GM19328 (cell line): ENCODE data around the gene SLC9B1.
"Not testable (repeated sequence)": the region's sequence is repeated elsewhere in the genome, so short reads cannot be mapped to it uniquely, and the experiment has no call there.

ENCODE experiments used
- ATAC-seq: cut with Tn5 transposase; IDR thresholded peaks from one replicate; pipeline ENCODE4 v1.9.1; 2021; ENCODE audit warnings: mild to moderate bottlenecking, moderate library complexity; ENCODE audit not compliant: unreplicated experiment

The SLC9B1 gene

GRCh38 chr4:103011378-103012025 lies 8.0 kb downstream of the SLC9B1 start:
- no peak for ATAC-seq

- no peak for ATAC-seq
These were observed 8.7 kb downstream of the SLC9B1 start for GRCh38 chr4:103010804-103011203.

- ATAC-seq = no peak
These were observed 10.4 kb downstream of the SLC9B1 start for GRCh38 chr4:103008875-103009729.

GRCh38 chr4:103002551-103002950 lies 17.0 kb downstream of the SLC9B1 start:
- ATAC-seq = no peak

- ATAC-seq = no peak
These were observed 24.7 kb downstream of the SLC9B1 start for GRCh38 chr4:102994803-102995202.

GRCh38 chr4:102993985-102994384 lies 25.5 kb downstream of the SLC9B1 start:
- ATAC-seq = not testable (repeated sequence)

- no peak for ATAC-seq
These were observed 31.0 kb downstream of the SLC9B1 start for GRCh38 chr4:102988429-102989020.

- ATAC-seq = no peak
These were observed 38.5 kb downstream of the SLC9B1 start for GRCh38 chr4:102981005-102981404.

- not testable (repeated sequence) for ATAC-seq
These were observed 57.7 kb downstream of the SLC9B1 start for GRCh38 chr4:102961813-102962212.

- no peak for ATAC-seq
These were observed 60.0 kb downstream of the SLC9B1 start for GRCh38 chr4:102959496-102959895.

- ATAC-seq = no peak
These were observed 74.4 kb downstream of the SLC9B1 start for GRCh38 chr4:102945066-102945465.

GRCh38 chr4:102938063-102938462 lies 81.4 kb downstream of the SLC9B1 start:
- not testable (repeated sequence) for ATAC-seq

- no peak for ATAC-seq
These were observed 83.8 kb downstream of the SLC9B1 start for GRCh38 chr4:102935716-102936115.

- ATAC-seq = not testable (repeated sequence)
These were observed 99.8 kb downstream of the SLC9B1 start for GRCh38 chr4:102919697-102920096.

- no peak for ATAC-seq
These were observed 100.6 kb downstream of the SLC9B1 start for GRCh38 chr4:102918859-102919258.

GRCh38 chr4:102901804-102902203 lies 117.7 kb downstream of the SLC9B1 start:
- no peak for ATAC-seq

- not testable (repeated sequence) for ATAC-seq
These were observed 121.9 kb downstream of the SLC9B1 start for GRCh38 chr4:102897610-102898009.

GRCh38 chr4:102896547-102896946 lies 123.0 kb downstream of the SLC9B1 start:
- ATAC-seq = not testable (repeated sequence)

- ATAC-seq = not testable (repeated sequence)
These were observed 129.6 kb downstream of the SLC9B1 start for GRCh38 chr4:102889866-102890265.

GRCh38 chr4:102888570-102888969 lies 130.9 kb downstream of the SLC9B1 start:
- not testable (repeated sequence) for ATAC-seq

- no peak for ATAC-seq
These were observed 136.2 kb downstream of the SLC9B1 start for GRCh38 chr4:102883278-102883677.

- ATAC-seq = no peak
These were observed 138.2 kb downstream of the SLC9B1 start for GRCh38 chr4:102881343-102881742.
